HS-5 (cell line): Measurements from ENCODE around the gene ASAP2.
A peak's percentile ranks its signal among the peaks of the same experiment; 100 is the strongest.
"Not testable (repeated sequence)": the region's sequence is repeated elsewhere in the genome, so short reads cannot be mapped to it uniquely, and the experiment has no call there.

Experiments
- DNase-seq: peaks from one replicate; pipeline ENCODE4 v3.0.0-alpha.2; 2012; ENCODE audit warnings: low read depth

Gene ASAP2

DNA sequence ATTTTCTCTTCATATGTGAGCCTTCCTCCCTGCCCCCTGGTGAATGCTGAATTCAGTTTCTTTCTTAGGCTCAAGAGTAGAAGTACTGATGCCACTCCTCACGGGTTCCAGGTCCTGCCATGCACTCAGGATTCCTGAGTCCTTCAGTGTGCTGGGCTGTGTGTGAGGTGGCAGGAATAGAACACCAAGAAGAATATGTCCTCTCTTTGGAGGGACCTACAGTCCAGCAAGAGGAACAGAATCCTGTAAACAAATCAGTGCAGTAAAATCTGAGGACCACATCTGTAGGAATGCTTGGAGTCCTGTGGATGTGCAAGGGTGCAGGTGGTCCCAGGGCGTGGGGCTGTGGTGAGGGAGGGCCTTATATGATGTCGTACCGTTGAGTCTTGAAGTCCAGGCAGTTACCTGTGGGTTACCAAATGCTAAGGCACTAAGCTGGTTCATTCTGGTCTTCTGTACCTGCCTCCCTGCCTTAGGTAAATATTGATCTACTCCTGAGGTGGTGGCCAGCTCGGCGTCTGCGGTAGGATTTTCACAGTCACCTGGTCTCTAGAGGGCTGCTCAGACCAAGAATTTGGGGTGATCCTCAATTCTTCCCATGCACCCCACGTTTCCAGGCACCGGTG lies 5.5 kb downstream of the ASAP2 start:
- DNase-seq: no peak

GRCh38 chr2:9212661-9213411 lies 6.2 kb downstream of the ASAP2 start:
- DNase-seq: no peak

GRCh38 chr2:9213477-9214051 lies 7.0 kb downstream of the ASAP2 start:
- DNase-seq: no peak

DNA sequence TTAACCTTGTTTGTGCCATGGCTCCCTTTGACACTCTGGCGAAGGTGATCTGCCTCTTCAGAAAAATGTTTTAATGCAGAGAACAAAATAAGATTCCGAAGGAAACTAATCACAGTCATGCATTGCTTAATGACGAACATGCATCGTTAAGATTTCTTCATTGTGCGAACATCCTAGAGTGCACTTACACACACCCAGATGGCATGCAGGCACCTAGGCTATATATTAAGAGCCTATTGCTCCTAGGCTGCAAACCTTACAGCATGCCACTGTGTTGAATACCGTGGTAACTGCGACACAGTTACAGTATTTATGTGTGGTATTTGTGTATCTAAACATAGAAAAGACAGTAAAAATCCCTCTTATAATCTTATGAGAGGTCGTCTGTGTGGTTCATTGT lies 8.3 kb downstream of the ASAP2 start:
- DNase-seq: no peak

GRCh38 chr2:9215680-9216079 lies 9.1 kb downstream of the ASAP2 start:
- no peak for DNase-seq

GRCh38 chr2:9216143-9216542 lies 9.5 kb downstream of the ASAP2 start:
- DNase-seq: not testable (repeated sequence)

DNA sequence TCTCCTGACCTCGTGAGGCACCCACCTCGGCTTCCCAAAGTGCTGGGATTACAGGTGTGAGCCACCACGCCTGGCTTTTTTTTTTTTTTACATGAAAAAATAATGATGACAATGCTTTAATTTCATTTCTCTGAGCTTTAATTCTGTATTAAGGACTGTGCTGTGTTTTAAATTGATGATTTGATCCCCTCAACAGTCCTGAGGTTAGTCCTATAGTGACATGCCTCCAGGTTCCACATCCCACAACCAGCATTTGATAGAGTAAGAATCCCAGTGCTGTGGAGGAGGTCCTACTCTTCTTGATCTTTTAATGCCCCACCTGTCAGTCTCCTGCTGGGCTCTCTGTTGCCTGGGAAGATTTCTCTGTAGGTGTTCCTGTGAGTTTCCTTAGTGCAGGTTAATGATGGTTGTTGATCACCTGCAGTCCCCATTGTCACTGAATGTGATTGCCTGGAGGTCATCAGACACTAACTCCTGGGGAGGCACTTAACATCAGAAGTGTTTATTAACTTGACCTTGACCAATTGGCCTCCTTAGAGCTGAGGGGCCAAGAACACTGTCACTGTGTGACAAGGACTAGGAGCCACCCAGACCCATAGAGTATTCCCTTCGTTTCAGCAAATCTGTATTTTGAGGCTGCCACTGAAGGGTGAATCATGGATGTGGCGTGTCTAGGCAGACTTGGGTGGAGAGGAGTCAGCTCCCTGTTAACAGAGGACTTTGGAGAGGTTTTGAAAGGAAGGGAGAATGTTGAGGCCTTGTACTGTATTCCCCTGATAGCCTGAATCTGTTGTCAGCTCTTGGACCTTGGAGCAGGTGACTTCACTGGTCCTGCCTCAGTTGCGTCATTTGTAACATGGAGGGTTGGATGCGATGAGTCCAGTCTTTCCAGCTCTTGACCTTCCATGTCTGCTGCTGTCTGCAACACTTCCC lies 11.5 kb downstream of the ASAP2 start:
- no peak for DNase-seq

GRCh38 chr2:9219027-9219445 lies 12.4 kb downstream of the ASAP2 start:
- DNase-seq: no peak

DNA sequence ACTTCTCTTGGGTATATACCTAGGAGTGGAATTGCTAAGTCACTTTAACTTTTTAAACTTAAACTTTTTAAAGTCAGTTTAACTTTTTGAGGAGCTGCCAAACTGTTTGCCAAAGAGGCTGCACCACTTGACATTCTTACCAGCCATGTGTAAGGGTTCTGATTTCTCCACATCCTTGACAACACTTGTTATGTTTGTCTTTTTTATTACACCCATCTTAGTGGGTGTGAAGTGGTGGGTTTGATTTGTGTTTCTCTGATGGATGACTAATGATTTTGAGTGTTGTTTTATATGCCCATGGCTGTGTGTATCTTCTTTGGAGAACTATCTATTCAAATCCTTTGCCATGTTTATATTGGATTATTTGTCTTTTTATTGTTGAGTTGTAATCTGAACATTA lies 13.6 kb downstream of the ASAP2 start:
- DNase-seq: no peak

DNA sequence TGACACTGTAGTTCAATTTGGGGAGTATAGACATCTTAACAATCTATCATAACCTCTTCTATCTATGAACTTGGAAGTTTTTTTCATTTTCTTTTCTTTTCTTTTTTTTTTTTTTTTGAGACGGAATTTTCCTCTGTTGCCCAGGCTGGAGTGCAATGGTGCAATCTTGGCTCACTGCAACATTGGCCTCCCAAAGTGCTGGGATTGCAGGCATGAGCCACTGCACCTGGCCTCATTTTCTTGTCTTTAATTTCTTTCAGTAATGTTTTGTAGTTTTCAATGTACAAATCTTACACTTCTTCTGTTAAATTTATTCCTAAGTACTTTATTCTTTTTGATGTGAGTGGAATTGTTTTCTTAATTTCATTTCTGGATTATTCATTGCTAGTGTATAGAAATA lies 14.6 kb downstream of the ASAP2 start:
- DNase-seq: no peak

DNA sequence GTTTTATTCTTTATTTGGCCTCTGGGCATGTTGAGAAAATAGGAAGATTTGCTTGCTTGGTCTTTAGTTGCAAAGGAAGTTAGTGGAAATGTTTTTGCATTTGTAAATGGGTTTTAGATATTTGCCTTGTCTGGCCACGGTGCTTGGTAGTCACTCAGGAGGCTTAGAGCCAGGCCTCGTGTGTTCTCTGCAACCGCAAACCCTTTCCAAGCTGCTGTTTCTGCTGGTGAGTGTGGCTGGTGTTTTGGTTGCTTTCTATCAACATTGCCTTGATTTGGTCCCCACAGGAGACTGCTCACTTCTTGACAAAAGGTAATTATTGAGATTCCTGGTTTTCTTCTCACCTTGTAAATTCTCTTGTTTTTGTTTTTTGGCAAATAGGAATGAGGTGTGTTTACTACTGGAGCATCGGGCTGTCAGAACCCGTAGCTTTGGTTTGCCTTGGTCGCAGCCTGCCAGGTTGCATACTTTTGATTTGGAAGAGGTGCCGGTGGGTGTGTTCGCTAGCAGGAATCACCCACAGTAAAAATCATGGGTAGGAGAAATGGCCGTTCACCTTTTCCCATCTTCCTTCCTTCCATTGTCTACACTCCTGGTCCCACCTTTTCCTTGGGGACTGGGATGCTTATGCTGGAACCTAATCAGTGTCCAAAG lies 15.8 kb downstream of the ASAP2 start:
- no peak for DNase-seq

DNA sequence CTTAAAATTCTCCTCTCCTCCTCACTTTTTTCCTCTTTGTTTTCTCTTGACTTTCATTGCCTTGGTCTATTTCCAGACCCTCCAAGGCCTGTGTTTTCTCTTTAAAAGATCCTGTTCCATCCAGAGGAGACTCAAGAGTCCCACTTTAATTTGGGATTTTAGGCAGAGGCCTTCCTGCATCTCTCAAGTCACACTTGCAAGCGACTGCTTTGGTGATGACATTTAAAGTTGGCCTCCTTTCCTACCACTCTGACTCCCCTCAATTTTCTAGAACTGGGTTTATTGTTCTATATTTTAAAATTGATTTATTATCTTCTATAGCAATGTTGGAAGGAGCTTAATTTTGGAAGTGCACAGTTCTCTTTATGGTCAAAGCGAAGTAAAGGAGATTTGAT lies 16.3 kb downstream of the ASAP2 start:
- DNase-seq: no peak

- no peak for DNase-seq
Observed at GRCh38 chr2:9225806-9226205, 19.2 kb downstream of the ASAP2 start.

GRCh38 chr2:9226458-9227380 lies 20.1 kb downstream of the ASAP2 start:
- DNase-seq: no peak

- peak; percentile 67 for DNase-seq
Observed at GRCh38 chr2:9228088-9228751, 21.6 kb downstream of the ASAP2 start.

- DNase-seq: no peak
Observed at GRCh38 chr2:9228781-9229469, 22.3 kb downstream of the ASAP2 start.

DNA sequence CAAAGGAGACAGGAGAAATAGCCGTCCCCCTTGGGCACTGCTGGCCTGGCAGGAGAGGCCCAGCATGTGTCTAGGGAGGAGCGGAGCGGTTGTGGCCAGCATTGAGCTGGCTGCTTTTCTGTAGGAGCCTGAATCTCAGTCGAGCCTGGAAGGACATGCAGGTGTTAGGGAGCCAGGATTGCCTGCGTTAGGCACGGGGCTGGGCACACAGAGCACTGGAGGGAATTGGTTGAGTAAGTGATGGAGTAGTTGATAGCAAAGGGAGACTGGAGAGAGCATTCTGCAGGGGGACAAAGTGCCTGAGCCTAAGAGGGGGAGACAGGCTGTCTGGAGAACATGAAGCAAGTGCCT lies 22.8 kb downstream of the ASAP2 start:
- DNase-seq: no peak

GRCh38 chr2:9230051-9230802 lies 23.6 kb downstream of the ASAP2 start:
- no peak for DNase-seq

- DNase-seq: no peak
Observed at GRCh38 chr2:9230881-9231280, 24.3 kb downstream of the ASAP2 start.
